A549 (cell line): ENCODE data around the gene RAD18. TPM values are rescaled to one million over a fixed set of nuclear protein-coding genes. Genes with fewer than 3 reads are reported as not detected.

Source experiments
- ATAC-seq, 2 experiments: fragments of 200-7000 bp in 1 of 2; fragments of >200 bp in 1 of 2; cut with Nextera tagmentation in 1 of 2; cut with Tn5 transposase in 1 of 2; 3 replicates each; pipeline versions ENCODE4 v1.8.0 to v1.9.1; 2018 to 2020; ENCODE audit warnings: mild to moderate bottlenecking in 1 of 2, moderate library complexity in 1 of 2
- CTCF ChIA-PET: fragments of 300-600 bp; sonication (Branson Sonifier 250); formaldehyde crosslinking; extraction: SDS; loops from one replicate; lab custom pipeline; 2021; ENCODE audit warnings: antibody characterized with exemption, inconsistent platforms; lab: Yijun Ruan, JAX
- POLR2A ChIA-PET: fragments of 350-600 bp; formaldehyde crosslinking; extraction: SDS; loops from one replicate; lab custom pipeline; 2021; ENCODE audit warnings: antibody characterized with exemption, inconsistent platforms; lab: Yijun Ruan, JAX
- DNase-seq, 2 experiments: peaks; one replicate each; pipeline versions ENCODE4 v3.0.0 to v3.0.0-alpha.2; 2011 to 2016; ENCODE audit warnings: low read depth in 1 of 2, low spot score in 1 of 2
- FAIRE-seq: peaks from 2 replicates; lab custom pipeline; 2011; peaks lifted over from hg19 to GRCh38; lab: Jason Lieb, UNC
- H3K27ac ChIP-seq, 2 experiments: fragments of >200 bp; sonication (Bioruptor Twin); formaldehyde crosslinking; 3 replicates each; pipeline ENCODE4 v1.5.1; 2016 to 2017
- H3K4me1 ChIP-seq: fragments of >200 bp; sonication (Bioruptor Twin); formaldehyde crosslinking; 3 replicates; pipeline ENCODE4 v1.6.1; 2016
- H3K4me2 ChIP-seq: fragments of >200 bp; sonication (Bioruptor Twin); formaldehyde crosslinking; 3 replicates; pipeline ENCODE4 v1.6.1; 2016
- H3K4me3 ChIP-seq: fragments of >200 bp; sonication (Bioruptor Twin); formaldehyde crosslinking; 3 replicates; pipeline ENCODE4 v1.5.1; 2016
- H3K9me3 ChIP-seq: fragments of >200 bp; sonication (Bioruptor Twin); formaldehyde crosslinking; 3 replicates; pipeline ENCODE4 v1.6.1; 2016
- BCL3 ChIP-seq: fragments of >200 bp; sonication (Bioruptor Twin); formaldehyde crosslinking; IDR thresholded peaks from 3 replicates; pipeline ENCODE4 v1.6.1; 2016
- BHLHE40 ChIP-seq: IDR thresholded peaks from 2 replicates; pipeline ENCODE4 v1.6.1; 2012; ENCODE audit warnings: low read depth, low read length, inconsistent platforms
- CBX2 ChIP-seq: fragments of 200-600 bp; sonication (generic); IDR thresholded peaks from 2 replicates; pipeline ENCODE4 v1.6.1; 2016; ENCODE audit warnings: low read depth, mild to moderate bottlenecking, borderline replicate concordance
- CBX8 ChIP-seq: fragments of 200-600 bp; sonication (generic); IDR thresholded peaks from 2 replicates; pipeline ENCODE4 v1.6.1; 2016
- CHD2 ChIP-seq: fragments of 150-350 bp; IDR thresholded peaks from 2 replicates; pipeline ENCODE4 v1.6.1; 2014; ENCODE audit warnings: low read length; ENCODE audit not compliant: partially characterized antibody
- EHF ChIP-seq: fragments of 250-450 bp; sonication (Bioruptor Pico); IDR thresholded peaks from 2 replicates; pipeline ENCODE4 v1.5.0; 2020; ENCODE audit warnings: mild to moderate bottlenecking
- EHMT2 ChIP-seq: fragments of 200-600 bp; sonication (generic); IDR thresholded peaks from 2 replicates; pipeline ENCODE4 v1.6.1; 2016; ENCODE audit warnings: antibody characterized with exemption, low read depth, mild to moderate bottlenecking, moderate library complexity
- FOSL2 ChIP-seq, 2 experiments: fragments of 450-650 bp in 1 of 2; fragments of >200 bp in 1 of 2; sonication (Bioruptor Twin) in 1 of 2; formaldehyde crosslinking; IDR thresholded peaks; 2 replicates each; pipeline versions ENCODE4 v1.5.0 to v1.6.1; 2016 to 2020; ENCODE audit warnings: mild to moderate bottlenecking in 1 of 2, moderate library complexity in 1 of 2
- HOXA7 ChIP-seq: fragments of 250-450 bp; sonication (Bioruptor Pico); IDR thresholded peaks from 2 replicates; pipeline ENCODE4 v1.5.0; 2020; ENCODE audit warnings: mild to moderate bottlenecking, moderate library complexity
- JUN ChIP-seq, 2 experiments: fragments of >200 bp; sonication (Bioruptor Twin); formaldehyde crosslinking; IDR thresholded peaks; 2 replicates in 1 of 2; 3 replicates in 1 of 2; pipeline ENCODE4 v1.6.1; 2016 to 2017
- KDM5A ChIP-seq: fragments of 200-600 bp; sonication (generic); IDR thresholded peaks from 2 replicates; pipeline ENCODE4 v1.6.1; 2016; ENCODE audit warnings: antibody characterized with exemption, mild to moderate bottlenecking
- MYC ChIP-seq: IDR thresholded peaks from 2 replicates; pipeline ENCODE4 v1.6.1; 2012; ENCODE audit warnings: mild to moderate bottlenecking, inconsistent platforms, low read length, improper control_type of control experiment, borderline replicate concordance
- NFE2L2 ChIP-seq: fragments of 150-350 bp; conservative IDR thresholded peaks from 2 replicates; pipeline ENCODE4 v1.6.1; 2014; ENCODE audit warnings: low read length
- NR3C1 ChIP-seq: fragments of >200 bp; sonication (Bioruptor Twin); formaldehyde crosslinking; IDR thresholded peaks from 3 replicates; pipeline ENCODE4 v1.6.1; 2017
- PHF8 ChIP-seq: fragments of 200-600 bp; sonication (generic); IDR thresholded peaks from 2 replicates; pipeline ENCODE4 v1.6.1; 2016; ENCODE audit warnings: low read depth, mild to moderate bottlenecking, antibody characterized with exemption, moderate library complexity, borderline replicate concordance
- POLR2A ChIP-seq: IDR thresholded peaks from 2 replicates; pipeline ENCODE4 v1.6.1; 2012; ENCODE audit warnings: mild to moderate bottlenecking, low read length
- RCOR1 ChIP-seq: fragments of 150-350 bp; IDR thresholded peaks from 2 replicates; pipeline ENCODE4 v1.6.1; 2014; ENCODE audit warnings: antibody characterized with exemption, low read length, low read depth
- RNF2 ChIP-seq: fragments of 200-600 bp; sonication (generic); IDR thresholded peaks from 2 replicates; pipeline ENCODE4 v1.6.1; 2016; ENCODE audit warnings: low read depth, mild to moderate bottlenecking, antibody characterized with exemption, moderate library complexity, borderline replicate concordance
- SMC3 ChIP-seq: fragments of >200 bp; sonication (Bioruptor Twin); formaldehyde crosslinking; IDR thresholded peaks from 3 replicates; pipeline ENCODE4 v1.6.1; 2018; ENCODE audit warnings: inconsistent platforms
- SREBF2 ChIP-seq: fragments of 450-650 bp; IDR thresholded peaks from 2 replicates; pipeline ENCODE4 v1.6.1; 2014; ENCODE audit warnings: mild to moderate bottlenecking, moderate library complexity
- TP53 ChIP-seq: fragments of 250-450 bp; sonication (Bioruptor Pico); IDR thresholded peaks from 2 replicates; pipeline ENCODE4 v1.5.0; 2021; ENCODE audit warnings: mild to moderate bottlenecking, moderate library complexity
- USF2 ChIP-seq: fragments of 450-650 bp; IDR thresholded peaks from 2 replicates; pipeline ENCODE4 v1.6.1; 2014; ENCODE audit warnings: antibody characterized with exemption
- WGBS: methylation state at CpG from one replicate; pipeline ENCODE4 v1.1.6; 2017; ENCODE audit errors: missing lambda C conversion rate; 5-methylcytosine and 5-hydroxymethylcytosine counted together
- polyA plus RNA-seq, 4 experiments: library from polyadenylated mRNA; depleted of rRNA in 3 of 4; stranded (reverse); fragments of >200 nt; fragmentation: RNase III in 1 of 4; extraction: RNeasy Plus Mini Kit Qiagen cat#74134 plus additional on column Dnase treatment in 1 of 4; gene quantifications; 2 replicates in 3 of 4; 3 replicates in 1 of 4; pipeline ENCODE4 v1.2.3, GENCODE V29; 2011 to 2017

The RAD18 gene
- polyA plus RNA-seq, 2 of the 4 experiments (the other 2 are of a cell fraction), result 11.8 to 23.2 TPM

- Histone ChIP-seq H3K27ac (no peak overlapping the region), H3K4me3 (no peak overlapping the region), H3K9me3 (no peaks in the 10 kb centered on the region), H3K4me1 (no peaks in the 10 kb centered on the region), H3K4me2 (no peak overlapping the region)
- ChIA-PET CTCF (interaction anchor here (1.0 to 7.0 kb wide), 2 partner anchors 15 to 119 kb away, joined by 3 to 37 read pairs; partner anchors contain the start of gene OXTR), POLR2A (no interaction called here)
- TF ChIP-seq CHD2, result no peak
- no peak for TF ChIP-seq USF2
- no peak for TF ChIP-seq RCOR1
- TF ChIP-seq KDM5A, result no peak
- TF ChIP-seq POLR2A, result no peak
- no peak for TF ChIP-seq HOXA7 (CRISPR knock-in tag)
- no peak for TF ChIP-seq SREBF2
- TF ChIP-seq CBX8, result no peak
- TF ChIP-seq EHMT2, result no peak
- no peak for TF ChIP-seq TP53 (CRISPR knock-in tag)
- TF ChIP-seq JUN (IDR thresholded peaks at IDR 0.05), result no peak
- no peak for TF ChIP-seq PHF8
- no peak for TF ChIP-seq NR3C1
- TF ChIP-seq BHLHE40, result no peak
- no peak for TF ChIP-seq FOSL2 (IDR thresholded peaks at IDR 0.05)
- no peak for TF ChIP-seq FOSL2 (CRISPR knock-in tag; IDR thresholded peaks at IDR 0.05)
- TF ChIP-seq BCL3, result no peak
- TF ChIP-seq CBX2, result no peak
- no peak for TF ChIP-seq EHF (CRISPR knock-in tag)
- TF ChIP-seq SMC3, result no peak
- no peak for TF ChIP-seq RNF2
- WGBS, result 95% methylated on average over 6 of the region's 6 CpGs
- FAIRE-seq (no peak), ATAC-seq (no peak), DNase-seq (no peak)
These were observed 74.9 kb downstream of the RAD18 start for GRCh38 chr3:8888301-8888915.

- Histone ChIP-seq H3K4me1 (no peaks in the 10 kb centered on the region), H3K4me3 (no peak overlapping the region), H3K4me2 (no peak overlapping the region), H3K9me3 (no peaks in the 10 kb centered on the region), H3K27ac (no peak overlapping the region)
- WGBS, result 81% methylated on average over 7 of the region's 7 CpGs
- ChIA-PET CTCF (interaction anchor here (0.6 to 1.0 kb wide), 4 partner anchors 14 to 685 kb away, joined by 3 read pairs; partner anchors contain the start of gene OXTR), POLR2A (no interaction called here)
- FAIRE-seq (no peak), ATAC-seq (peak in 1 of 2 experiments; percentile 30; a peak in 2 of 6 replicates), DNase-seq (no peak)
- TF ChIP-seq MYC (no peak), NFE2L2 (no peak), NR3C1 (no peak)
These were observed 75.6 kb downstream of the RAD18 start for GRCh38 chr3:8887435-8888300.
